Hepatocyte (in vitro differentiated cells): Measurements from ENCODE around the gene GAA.

Source experiments
- CTCF ChIP-seq: fragments of 200-600 bp; sonication (generic); IDR thresholded peaks from 2 replicates; pipeline ENCODE4 v1.5.1; 2016; ENCODE audit warnings: antibody characterized with exemption, mild to moderate bottlenecking; ENCODE audit not compliant: poor library complexity
- EZH2 ChIP-seq: fragments of 200-600 bp; sonication (generic); IDR thresholded peaks from 2 replicates; pipeline ENCODE4 v1.6.1; 2016; ENCODE audit warnings: antibody characterized with exemption, mild to moderate bottlenecking, borderline replicate concordance
- EZH2phosphoT487 ChIP-seq: fragments of 200-600 bp; sonication (generic); IDR thresholded peaks from one replicate; pipeline ENCODE4 v1.6.1; 2018; ENCODE audit warnings: antibody characterized with exemption, mild to moderate bottlenecking, low read depth, moderate library complexity; ENCODE audit not compliant: unreplicated experiment, severe bottlenecking

GRCh38 chr17:80084773-80085172, 16.6 kb upstream of the GAA start:
- no peak for TF ChIP-seq CTCF
- no peak for TF ChIP-seq EZH2
- TF ChIP-seq EZH2phosphoT487, result no peak
